ENCODE results near the gene CRB3.

DNA sequence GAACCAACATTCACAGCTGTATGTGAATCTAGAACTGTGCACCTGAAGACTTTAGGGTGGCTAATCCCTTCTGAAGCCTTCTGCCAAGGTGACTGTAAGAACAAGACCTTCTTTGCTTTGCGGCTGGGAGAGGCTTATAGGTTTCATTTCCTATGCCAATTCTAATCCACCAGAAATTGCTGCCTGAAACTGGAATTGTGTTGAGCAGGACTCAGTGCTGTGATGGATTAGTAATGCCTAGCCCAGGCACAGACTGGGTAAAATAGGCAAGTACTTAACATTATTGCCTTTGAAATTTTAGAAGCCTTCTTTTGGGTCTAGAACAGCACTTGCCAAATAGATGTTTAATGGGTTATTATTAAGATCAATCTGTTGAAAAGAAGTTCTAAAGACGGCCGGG, 16.0 kb upstream of the CRB3 start:
- TF ChIP-seq POLR2AphosphoS5 (IDR thresholded peaks at IDR 0.05; ENCODE audit: low read depth) = no peak
- TF ChIP-seq, protein P1, sequence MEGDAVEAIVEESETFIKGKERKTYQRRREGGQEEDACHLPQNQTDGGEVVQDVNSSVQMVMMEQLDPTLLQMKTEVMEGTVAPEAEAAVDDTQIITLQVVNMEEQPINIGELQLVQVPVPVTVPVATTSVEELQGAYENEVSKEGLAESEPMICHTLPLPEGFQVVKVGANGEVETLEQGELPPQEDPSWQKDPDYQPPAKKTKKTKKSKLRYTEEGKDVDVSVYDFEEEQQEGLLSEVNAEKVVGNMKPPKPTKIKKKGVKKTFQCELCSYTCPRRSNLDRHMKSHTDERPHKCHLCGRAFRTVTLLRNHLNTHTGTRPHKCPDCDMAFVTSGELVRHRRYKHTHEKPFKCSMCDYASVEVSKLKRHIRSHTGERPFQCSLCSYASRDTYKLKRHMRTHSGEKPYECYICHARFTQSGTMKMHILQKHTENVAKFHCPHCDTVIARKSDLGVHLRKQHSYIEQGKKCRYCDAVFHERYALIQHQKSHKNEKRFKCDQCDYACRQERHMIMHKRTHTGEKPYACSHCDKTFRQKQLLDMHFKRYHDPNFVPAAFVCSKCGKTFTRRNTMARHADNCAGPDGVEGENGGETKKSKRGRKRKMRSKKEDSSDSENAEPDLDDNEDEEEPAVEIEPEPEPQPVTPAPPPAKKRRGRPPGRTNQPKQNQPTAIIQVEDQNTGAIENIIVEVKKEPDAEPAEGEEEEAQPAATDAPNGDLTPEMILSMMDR (IDR thresholded peaks at IDR 0.05; ENCODE audit: insufficient read depth, low read length) = no peak

Measured in HL-60 (cell line).